Heart left ventricle (tissue), 13 donors: Measurements from ENCODE around the gene SLC7A9.

Source experiments
- POLR2A ChIP-seq, 2 donors: fragments of 450-650 bp; IDR thresholded peaks; one replicate each; pipeline ENCODE4 v1.6.1; 2017; ENCODE audit warnings: antibody characterized with exemption in 2 of 2, mild to moderate bottlenecking in 2 of 2, moderate library complexity in 2 of 2
- TF ChIP-seq, protein P1 (sequence below), 12 donors: fragments of 200-600 bp; sonication (generic) in 4 of 12; IDR thresholded peaks; one replicate each; pipeline versions ENCODE4 v1.5.0 to v1.8.0; 2018 to 2022; ENCODE audit warnings: antibody characterized with exemption in 12 of 12, mild to moderate bottlenecking in 5 of 12
- donor health status: ischemic (EF 13 %, LVEDD 7.1; RV severe dilation, severe dysfunction).
- donor health status: DM: no; HTN: yes; CAD: no.
- donor health status: DM: no; HTN: no; CAD: no.
- donor health status: ischemic (EF 25% LVEDD 6.9; RV normal size, moderate dysfunction).
- donor health status: ischemic (EF 25% LVEDD 5.7; RV mildly dilated, moderate dysfunction).
- donor health status: ischemic (EF 35%, LVEDD 5.7; RV mildly dilated, moderate dysfunction).
- donor health status: nonischemic (EF 11% LVEDD 7.7; RV severe dilation, severe dysfunction).
- donor health status: DM: yes; HTN: yes; CAD: no.
- donor health status: PGD.
- donor health status: ischemic (EF 29% LVEDD 5.4; RV normal size, mild dysfunction).
- donor health status: nonischemic (EF 23%, LVEDD 6.1; RV moderate dilation, normal function).

DNA sequence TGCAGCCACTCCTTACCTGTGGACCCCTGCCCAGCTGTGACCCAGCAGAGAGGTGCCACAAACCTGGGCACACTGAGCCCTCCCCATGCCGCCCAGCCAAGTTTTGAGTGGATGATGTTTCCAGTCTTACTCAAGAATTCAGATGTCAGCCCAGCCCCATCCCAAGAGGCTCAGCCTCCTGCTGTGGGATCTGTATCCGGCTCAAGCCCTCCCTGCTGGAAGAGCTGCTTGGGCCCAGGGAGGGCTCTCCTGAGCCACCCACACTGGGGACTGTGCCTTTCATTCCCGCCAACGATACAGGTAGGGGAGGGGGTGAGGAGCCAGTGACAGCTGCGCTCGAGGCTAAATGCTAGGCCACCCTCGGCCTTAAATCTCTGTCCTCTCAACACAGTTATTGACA, 5.9 kb upstream of the SLC7A9 start:
- TF ChIP-seq, protein P1, sequence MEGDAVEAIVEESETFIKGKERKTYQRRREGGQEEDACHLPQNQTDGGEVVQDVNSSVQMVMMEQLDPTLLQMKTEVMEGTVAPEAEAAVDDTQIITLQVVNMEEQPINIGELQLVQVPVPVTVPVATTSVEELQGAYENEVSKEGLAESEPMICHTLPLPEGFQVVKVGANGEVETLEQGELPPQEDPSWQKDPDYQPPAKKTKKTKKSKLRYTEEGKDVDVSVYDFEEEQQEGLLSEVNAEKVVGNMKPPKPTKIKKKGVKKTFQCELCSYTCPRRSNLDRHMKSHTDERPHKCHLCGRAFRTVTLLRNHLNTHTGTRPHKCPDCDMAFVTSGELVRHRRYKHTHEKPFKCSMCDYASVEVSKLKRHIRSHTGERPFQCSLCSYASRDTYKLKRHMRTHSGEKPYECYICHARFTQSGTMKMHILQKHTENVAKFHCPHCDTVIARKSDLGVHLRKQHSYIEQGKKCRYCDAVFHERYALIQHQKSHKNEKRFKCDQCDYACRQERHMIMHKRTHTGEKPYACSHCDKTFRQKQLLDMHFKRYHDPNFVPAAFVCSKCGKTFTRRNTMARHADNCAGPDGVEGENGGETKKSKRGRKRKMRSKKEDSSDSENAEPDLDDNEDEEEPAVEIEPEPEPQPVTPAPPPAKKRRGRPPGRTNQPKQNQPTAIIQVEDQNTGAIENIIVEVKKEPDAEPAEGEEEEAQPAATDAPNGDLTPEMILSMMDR (IDR thresholded peaks at IDR 0.05), result no peak
- TF ChIP-seq POLR2A (IDR thresholded peaks at IDR 0.05), result no peak
